HG03139 (cell line): ENCODE data around the gene CHST12.
"Not testable (repeated sequence)": the region's sequence is repeated elsewhere in the genome, so short reads cannot be mapped to it uniquely, and the experiment has no call there.

Experiments
- ATAC-seq: cut with Tn5 transposase; IDR thresholded peaks from one replicate; pipeline ENCODE4 v1.9.1; 2021; ENCODE audit not compliant: unreplicated experiment

Gene CHST12

DNA sequence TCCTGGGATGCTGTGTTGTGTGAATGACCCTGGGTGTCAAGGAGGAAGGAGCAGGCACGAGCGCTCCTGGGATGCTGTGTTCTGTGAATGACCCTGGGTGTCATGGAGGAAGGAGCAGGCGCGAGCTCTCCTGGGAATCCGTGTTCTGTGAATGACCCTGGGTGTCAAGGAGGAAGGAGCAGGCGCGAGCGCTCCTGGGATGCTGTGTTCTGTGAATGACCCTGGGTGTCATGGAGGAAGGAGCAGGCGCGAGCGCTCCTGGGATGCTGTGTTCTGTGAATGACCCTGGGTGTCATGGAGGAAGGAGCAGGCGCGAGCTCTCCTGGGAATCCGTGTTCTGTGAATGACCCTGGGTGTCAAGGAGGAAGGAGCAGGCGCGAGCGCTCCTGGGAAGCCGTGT lies 25.9 kb upstream of the CHST12 start:
- ATAC-seq = not testable (repeated sequence)

DNA sequence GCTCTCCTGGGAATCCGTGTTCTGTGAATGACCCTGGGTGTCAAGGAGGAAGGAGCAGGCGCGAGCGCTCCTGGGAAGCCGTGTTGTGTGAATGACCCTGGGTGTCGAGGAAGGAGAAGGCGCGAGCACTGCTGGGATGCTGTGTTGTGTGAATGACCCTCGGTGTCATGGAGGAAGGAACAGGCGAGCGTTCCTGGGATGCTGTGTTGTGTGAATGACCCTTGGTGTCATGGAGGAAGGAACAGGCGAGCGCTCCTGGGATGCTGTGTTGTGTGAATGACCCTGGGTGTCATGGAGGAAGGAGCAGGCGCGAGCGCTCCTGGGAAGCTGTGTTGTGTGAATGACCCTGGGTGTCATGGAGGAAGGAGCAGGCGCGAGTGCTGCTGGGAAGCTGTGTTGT lies 25.3 kb upstream of the CHST12 start:
- ATAC-seq = not testable (repeated sequence)

DNA sequence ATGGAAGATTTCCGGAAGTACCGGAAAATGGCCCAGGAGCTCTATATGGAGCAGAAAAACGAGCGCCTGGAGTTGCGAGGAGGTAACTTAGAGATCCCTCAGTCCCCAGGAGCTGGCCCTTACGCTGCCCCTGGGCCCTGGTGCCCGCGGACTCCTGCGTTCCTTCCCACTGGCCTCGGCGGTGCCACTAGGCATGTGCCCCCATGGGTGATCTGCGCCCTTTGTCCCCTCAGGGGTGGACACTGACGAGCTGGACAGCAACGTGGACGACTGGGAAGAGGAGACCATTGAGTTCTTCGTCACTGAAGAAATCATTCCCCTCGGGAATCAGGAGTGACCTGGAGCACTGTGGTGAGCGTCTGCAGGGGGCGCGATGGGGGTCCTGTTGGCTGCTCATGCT lies 24.2 kb upstream of the CHST12 start:
- ATAC-seq = no peak

DNA sequence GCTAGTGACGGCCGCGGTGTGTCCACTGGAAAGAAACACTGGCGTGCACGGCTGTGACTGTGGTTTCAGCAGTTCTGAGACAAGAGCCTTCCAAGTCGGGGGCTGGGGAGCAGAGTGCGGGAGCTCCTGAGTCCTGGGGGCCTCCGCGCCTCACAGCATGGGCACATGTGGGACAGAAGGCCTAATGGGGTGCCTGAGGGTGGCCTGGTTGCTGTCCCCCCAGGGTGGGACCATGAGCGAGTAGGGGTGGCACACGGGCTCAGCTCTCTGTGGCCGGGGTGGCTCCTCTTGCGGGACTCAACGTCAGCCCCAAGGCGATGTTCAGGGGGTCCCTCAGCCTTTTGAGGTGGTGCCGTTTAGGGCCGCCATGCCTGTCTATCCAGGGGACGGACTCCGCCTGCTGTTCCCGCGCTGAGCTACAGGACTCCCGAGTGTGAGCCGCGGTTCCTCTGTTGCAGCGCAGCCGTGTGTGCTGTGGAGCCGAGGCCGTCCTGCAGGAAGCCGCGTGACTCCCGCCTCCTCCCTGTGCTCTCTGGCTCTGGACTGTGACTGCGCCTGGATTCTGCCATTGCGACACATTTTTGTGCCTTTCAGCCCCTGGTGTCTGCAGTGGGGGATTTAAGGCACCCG lies 23.5 kb upstream of the CHST12 start:
- ATAC-seq = no peak

DNA sequence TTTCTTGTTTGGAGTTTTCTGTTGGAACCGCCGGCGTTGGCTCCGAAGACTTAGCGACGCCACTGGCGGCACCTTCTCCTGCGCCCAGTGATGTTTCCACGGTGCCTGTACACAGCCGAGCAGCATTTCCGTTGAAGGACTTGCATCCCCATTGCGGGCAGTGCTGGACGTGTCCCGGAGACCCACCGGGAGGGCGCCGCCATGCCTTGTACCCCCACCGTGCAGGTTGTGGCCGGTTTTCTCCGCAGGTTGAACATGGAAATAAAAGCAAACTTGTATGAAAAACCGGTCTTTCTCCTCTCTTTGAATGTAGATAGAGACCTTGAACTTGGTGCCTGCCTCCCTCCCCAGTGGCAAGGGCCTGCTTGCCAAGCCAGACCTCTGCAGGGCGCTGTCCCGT lies 22.9 kb upstream of the CHST12 start:
- no peak for ATAC-seq

DNA sequence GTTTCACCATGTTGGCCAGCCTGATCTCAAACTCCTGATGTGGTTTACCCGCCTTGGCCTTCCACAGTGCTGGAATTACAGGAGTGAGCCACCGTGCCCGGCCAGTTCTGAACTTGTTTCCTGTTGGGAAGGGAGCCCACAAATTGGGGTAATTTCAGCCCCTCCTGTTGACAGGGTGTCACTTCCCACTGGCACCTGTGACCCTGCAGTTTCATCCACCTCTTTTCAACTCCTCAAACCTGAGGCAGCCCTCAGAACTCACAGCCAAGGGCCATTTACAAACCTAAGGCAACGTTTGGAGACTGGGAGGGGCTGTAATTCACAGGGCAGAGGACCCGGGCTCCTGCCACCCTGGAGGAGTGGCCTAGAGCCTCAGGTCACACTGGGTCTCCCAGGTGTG lies 22.2 kb upstream of the CHST12 start:
- no peak for ATAC-seq

DNA sequence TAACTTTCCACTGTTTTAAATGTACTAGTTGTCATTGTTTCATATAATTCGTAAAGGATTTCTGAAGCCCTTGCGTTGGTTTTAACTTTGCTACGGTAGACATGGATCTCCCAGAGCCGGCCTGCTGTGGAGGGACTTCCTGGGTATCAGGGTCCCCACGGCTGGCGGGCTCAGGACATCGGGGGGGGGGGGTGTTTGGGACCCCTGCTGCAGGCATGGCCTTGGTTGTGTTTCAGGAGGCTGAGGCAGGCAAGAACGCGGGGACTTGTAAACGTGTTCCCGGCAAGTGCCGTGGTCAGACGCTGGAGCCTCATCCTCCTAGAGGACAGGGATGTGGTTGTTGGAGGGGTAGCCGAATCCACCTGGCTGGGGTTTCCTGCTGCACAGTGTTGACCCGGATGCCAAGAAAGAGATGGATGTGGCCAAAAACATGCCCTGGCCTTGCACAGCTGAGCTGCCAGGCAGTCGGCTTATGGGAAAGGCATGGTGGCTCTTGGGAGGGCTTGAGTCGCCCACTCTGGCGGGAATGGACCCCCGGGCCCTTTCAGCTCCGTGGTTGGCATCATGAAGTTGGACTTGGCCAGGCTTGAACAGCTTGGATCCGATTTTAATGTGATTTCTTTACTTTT lies 21.4 kb upstream of the CHST12 start:
- ATAC-seq = no peak

DNA sequence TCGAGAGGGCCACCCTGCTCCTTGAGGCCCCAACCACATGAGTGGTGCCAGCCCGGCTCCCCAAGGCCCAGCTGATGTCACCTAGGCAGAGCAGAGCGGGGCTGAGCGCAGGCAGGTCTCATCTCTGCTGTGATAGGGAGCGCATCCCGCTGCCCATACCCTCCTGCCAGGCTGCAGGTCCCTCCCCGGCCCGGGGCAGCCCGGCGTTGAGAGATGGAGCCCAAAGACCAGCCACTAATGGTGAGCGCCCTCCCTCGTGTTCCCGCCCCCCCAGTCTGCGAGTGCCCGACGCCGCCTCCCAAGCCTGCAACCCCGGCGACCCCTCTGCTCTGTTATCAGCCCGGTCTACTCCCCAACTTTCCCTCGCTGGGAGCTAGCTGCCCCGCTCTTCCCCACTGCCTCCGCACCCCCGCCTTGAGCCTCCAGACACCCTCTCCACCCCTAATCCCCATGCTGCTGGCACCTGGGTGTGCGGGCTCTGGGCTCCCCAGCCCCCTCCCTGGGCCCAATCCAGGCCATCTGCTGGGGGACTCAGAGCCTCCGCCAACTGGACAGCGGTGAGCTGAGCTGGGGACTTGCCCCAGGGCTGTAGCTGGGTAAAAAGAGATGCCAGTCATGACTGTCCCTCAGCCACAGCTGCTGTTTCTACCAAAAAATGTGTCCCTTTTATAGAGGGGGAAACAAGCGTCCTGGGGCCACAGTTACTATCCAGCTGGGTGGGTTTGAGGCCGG lies 19.7 kb upstream of the CHST12 start:
- no peak for ATAC-seq

DNA sequence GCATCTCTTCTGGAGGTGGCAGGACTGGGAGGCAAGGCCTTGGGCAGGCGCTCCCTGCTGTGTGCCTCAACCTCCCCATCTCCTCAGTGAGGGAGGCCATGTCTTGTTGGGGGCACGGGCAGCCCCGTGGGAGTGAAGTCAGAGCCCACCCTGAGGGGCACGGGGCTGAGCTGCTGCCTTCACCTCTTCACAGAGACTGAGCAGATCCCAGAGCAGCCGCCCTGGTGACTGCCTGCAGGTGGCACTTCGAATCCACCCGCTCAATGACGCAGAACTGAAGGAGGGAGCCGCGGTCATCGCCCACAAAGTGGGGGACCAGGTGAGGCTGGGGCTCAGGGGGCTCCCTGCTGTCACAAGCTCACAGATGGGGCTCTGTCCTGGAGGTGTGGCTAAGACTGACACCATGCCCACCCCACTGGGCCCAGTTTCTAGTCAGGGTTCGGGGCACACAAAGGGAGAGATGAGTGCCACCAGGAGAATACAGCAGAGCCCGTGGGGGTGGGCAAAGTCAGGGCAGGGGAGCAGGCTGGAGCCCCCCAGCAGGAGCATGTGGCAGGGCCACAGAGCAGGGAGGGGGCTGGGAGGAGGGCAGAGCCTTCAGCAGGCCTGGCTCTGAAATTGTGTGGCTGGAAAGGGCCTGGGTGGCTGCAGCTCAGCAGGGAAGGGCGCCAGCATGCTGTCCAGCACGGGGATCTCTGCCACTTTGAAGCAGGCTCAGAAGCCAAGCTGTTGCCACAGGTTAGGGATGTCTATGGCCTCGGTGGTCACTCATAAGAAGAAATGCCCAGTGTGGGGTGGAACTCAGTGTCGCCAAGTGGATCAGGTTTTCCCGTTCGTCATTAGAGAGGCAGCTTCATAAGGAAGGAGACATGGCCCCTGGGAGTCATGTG lies 18.8 kb upstream of the CHST12 start:
- ATAC-seq = no peak

DNA sequence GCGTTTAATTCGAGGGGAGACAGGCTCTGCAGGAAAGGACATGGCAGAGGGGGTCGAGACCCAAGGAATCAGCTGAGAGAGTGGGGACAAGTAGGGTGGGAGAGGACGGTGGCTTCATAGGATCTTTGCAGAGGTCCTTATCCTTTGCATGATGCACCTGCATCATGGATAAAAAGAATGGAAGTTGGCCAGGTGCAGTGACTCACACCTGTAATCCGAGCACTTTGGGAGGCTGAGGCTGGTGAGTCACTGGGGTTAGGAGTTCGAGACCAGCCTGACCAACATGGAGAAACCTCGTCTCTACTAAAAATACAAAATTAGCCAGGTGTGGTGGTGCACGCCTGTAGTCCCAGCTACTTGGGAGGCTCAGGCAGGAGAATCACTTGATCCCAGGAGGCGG lies 17.3 kb upstream of the CHST12 start:
- ATAC-seq = not testable (repeated sequence)

DNA sequence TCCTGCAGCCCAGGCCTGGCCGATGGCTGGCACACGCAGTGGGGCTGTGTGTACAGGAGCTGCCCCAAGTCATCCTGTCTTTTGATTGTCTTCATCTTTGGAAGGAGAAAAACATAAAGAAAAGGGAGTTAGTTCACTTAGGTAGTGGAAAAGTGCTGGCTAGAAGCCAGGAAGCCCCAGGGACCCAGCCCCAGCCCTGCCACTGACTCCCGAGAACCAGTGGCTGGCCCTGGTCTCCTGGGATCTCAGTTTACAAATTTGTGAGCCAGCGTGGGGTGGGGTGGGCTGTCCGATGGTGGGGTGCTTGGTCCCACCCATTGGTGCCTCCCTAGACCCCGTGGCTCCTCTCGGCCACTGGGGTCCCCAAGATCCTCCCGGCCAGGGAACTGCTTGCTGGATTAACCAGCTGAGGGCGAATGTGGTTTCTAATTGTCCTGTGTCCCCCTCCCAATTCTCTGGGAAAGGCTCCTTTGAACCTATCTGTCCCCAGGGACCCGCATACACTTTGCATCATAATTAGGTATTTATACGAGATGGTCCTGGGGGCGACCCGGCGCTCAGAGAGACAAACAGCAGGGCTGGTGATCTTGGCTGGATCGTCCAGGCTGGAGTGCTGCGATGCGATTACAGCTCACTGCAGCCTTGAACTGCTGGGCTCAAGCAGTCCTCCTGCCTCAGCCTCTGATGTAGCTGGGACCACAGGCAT lies 16.3 kb upstream of the CHST12 start:
- no peak for ATAC-seq

DNA sequence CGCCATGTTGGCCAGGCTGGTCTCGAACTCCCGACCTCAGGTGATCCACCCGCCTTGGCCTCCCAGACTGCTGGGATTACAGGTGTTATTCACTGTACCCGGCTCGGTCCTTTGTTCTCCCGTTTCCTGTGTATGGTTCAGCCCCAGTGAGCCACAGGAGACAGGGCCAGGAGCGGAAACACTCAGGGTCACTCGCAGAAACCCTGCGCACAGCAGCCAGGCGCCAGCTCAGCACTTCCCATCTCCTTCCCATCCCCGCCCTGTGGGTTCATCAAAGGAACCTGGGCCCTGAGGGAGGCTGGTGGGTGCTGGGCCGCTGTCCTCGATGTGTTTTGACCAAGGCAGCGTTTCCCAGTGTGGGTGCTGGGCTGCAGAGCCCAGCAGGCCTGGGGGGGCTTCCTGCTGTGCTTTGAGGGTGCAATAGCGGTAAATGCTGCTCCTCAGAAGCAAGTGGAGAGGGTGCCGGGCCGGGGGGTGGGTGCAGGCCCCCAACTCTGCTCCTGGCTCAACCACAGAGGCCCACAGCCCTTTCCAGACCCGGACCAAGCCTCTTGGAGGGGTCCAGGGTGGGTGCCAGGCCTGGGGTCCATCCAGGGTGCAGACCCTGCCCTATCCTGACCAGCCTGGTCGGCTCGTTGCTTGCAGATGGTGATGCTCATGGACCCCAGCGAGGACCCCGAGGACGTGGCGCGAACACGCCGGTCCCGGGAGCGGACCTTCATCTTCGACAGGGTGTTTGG lies 15.3 kb upstream of the CHST12 start:
- no peak for ATAC-seq

DNA sequence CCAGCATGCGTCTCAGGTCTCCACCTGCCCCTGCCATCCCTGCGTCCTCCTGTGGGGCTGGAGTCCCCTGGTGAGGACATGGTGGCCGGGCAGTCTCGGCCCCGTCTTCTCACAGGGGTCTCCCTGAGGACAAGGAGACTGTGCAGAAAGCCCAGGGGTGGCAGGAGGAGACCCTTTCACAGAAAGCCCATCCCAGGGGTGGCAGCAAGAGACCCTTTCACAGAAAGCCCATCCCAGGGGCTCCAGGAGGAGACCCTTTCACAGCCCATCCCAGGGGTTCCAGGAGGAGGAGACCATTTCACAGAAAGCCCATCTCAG lies 14.8 kb upstream of the CHST12 start:
- ATAC-seq = no peak

DNA sequence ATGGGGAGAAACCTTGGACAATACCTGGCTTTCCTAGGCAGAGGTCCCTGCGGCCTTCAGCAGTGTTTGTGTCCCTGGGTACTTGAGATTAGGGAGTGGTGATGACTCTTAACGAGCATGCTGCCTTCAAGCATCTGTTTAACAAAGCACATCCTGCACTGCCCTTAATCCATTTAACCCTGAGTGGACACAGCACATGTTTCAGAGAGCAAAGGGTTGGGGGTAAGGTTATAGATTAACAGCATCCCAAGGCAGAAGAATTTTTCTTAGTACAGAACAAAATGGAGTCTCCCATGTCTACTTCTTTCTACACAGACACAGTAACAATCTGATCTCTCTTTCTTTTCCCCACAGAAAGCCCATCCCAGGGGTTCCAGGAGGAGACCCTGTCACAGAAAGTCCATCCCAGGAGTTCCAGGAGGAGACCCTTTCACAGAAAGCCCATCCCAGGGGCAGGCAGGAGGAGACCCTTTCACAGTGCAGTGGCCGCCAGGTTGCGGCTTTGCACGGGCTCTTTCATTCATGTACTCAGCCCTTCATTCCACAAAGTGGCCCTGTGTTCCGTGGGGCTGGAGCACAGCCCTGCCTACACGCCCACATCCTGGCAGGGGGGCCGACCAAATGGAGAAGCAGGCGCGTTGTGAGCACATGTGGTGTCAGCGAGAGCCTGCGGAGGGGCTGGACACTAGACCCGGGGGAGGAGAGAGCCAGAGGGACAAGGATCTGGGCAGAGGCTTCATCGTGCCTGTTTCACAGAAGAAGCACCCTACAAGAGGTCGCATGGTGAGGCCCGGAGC lies 13.2 kb upstream of the CHST12 start:
- ATAC-seq = not testable (repeated sequence)

DNA sequence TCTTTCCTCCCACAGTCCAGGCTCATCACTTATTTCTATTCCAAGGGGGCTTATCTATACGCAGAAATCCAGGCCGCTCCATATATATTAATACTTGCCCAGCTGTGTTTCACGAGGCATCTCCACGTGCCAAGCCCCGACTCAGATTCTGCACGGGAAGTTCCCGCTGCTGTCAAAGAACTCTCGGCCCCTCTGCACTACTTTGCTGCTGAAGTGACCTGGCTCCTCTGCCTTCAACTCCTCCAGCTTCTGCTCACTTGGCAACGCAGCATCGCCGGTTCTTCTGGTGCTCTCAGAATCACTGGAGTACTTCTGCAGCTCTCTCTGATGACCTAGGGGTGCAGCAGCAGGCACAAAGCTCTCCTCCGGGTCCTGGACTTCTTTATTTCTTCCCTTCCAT lies 9.7 kb upstream of the CHST12 start:
- no peak for ATAC-seq

DNA sequence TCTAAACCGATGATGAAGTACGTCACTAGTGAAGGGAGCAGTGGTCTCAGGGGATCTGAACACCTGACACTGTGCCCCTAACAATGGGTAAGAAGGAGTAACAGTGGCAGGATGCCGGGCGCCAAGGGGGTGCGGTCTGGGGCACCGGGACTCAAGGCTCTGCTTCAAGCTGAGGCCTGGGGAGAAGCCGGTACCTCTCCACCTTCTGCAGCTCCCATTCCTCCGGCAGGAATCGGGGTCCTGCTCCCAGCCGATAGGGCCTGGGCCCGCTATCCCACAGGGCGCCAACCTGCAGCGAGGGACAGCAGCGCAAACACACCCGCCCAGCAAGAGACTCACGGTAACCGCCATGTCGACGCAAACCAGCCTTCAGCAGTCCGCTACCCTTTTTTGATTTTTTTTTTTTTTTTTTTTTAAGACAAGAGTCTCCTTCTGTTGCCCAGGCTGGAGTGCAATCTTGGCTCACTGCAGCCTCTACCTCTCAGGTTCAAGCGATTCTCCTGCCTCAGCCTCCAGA lies 8.8 kb upstream of the CHST12 start:
- ATAC-seq = no peak

DNA sequence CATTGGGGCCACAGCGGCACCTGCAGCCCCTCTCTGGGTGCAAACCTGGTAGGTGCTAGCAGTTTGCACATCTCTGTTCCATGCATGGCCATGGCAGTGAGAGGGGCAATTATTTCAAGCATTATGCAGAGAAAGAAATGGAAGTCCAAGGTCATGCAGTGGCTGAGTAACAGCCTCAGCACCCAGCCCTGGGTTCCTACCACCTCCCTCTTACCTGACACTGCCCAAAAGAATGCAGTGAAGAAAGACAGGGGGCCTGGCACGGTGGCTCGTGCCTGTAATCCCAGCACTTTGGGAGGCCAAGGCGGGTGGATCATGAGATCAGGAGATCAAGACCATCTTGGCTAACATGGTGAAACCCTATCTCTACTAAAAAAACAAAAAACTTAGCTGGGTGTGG lies 4.9 kb upstream of the CHST12 start:
- ATAC-seq = no peak

DNA sequence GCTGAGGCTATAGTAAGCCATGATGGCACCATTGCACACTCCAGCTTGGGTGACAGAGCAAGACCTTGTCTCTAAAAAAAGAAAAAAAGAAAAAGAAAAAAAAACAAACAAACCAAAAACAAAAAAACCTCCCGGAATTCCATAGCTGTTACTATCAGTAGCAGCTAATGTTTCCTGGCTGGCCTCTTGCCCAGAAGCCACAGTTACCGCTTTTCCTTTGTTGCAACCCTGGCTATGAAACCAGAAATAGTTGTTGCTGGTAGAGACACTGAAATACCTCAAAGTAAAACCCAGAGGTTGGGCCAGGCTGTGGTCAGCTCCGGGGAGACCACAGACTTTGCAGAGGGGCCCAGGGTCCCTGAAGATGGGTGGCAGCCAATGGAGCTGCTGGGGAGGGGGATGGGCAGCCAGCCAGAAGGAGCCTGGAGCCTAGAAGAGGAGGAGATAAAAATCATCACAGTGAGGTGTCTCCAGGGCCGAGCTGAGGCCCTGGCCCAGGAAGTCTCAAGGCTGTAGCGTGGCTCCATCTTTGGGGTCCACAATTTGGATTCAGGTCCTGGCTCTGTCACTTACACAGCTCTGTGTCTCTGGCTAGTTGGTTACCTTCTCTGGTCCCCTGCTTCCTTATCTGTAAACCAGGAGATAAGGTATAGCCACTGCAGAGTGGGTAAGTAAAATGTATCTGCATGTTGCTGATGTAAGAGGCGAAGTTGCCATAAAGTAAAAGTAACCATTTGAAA lies 3.4 kb upstream of the CHST12 start:
- ATAC-seq = no peak

DNA sequence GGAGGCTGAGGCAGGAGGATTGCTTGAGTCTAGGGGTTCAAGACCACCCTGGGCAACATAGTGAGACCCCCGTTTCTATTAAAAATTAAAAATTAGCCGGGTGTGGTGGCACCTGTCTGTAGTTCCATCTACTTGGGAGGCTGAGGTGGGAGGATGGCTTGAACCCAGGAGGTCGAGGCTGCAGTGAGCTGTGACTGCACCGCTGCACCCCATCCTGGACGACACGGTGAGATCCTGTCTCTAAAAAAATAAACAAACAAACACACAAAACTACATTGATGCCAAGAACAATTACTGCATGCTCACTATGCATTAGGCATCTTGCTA lies 761 bp upstream of the CHST12 start:
- ATAC-seq = no peak
